Measurements from ENCODE around the gene DOP1B.
"Not testable (repeated sequence)": the region's sequence is repeated elsewhere in the genome, so short reads cannot be mapped to it uniquely, and the experiment has no call there.

GRCh38 chr21:36130839-36131238, 25.8 kb upstream of the DOP1B start:
- TF ChIP-seq CTCF (IDR thresholded peaks at IDR 0.05; ENCODE audit: insufficient read depth, low read length, poor library complexity, severe bottlenecking); EZH2phosphoT487 (conservative IDR thresholded peaks at IDR 0.05; ENCODE audit: low read length): not testable (repeated sequence)

All from SU-DHL-6 (cell line).